ENCODE measurements around the gene STIM2. TPM values are rescaled to one million over a fixed set of nuclear protein-coding genes. Genes with fewer than 3 reads are reported as not detected.

STIM2 gene
- total and polyA plus RNA-seq, 2 donors (not counting 3 experiments of a cell fraction or from before 2014, with no cell fraction given), result 21.0 to 21.2 TPM

GRCh38 chr4:26945794-26946193 lies 85.2 kb downstream of the STIM2 start:
- Histone ChIP-seq H4K20me1 (replicated peaks; ENCODE audit: control insufficient read depth, extremely low read depth, insufficient read depth, low read length) (no peaks in the 10 kb centered on the region), H3K4me2 (ENCODE audit: insufficient read depth, low read length) (no peak overlapping the region), H3K4me3 (replicated peaks in 1 of 3; ENCODE audit: insufficient read depth in 1 of 3, low read depth in 1 of 3, low read length in 3 of 3) (no peak overlapping the region), H3K27ac (ENCODE audit: insufficient read depth, low read depth, low read length) (no peak overlapping the region), H3K36me3 (ENCODE audit: control insufficient read depth in 2 of 2, extremely low read depth in 1 of 2, insufficient read depth in 2 of 2, low read length in 2 of 2) (no peaks in the 10 kb centered on the region), H3K27me3 (ENCODE audit: control insufficient read depth in 2 of 2, insufficient read depth in 2 of 2, low read length in 2 of 2) (no peaks in the 10 kb centered on the region), H3K4me1 (ENCODE audit: control insufficient read depth, extremely low read depth, insufficient read depth, low read length) (no peaks in the 10 kb centered on the region), H3K9me1 (replicated peaks; ENCODE audit: control insufficient read depth, extremely low read depth, insufficient read depth, low read length) (no peaks in the 10 kb centered on the region), H3K9ac (replicated peaks; ENCODE audit: extremely low read depth, insufficient read depth, low read length) (no peak overlapping the region), H3K9me3 (replicated peaks; ENCODE audit: control insufficient read depth, insufficient read depth, low read length) (no peaks in the 10 kb centered on the region), H2AFZ (ENCODE audit: low read depth, low read length) (no peak overlapping the region), H3K79me2 (ENCODE audit: control insufficient read depth, insufficient read depth, low read length) (no peaks in the 10 kb centered on the region)
- BruUV-seq (replicated peaks), result no TSS peak
- FAIRE-seq, result no peak
- CTCF ChIA-PET, result no interaction called here
- dilution Hi-C loops (cut with MboI; ENCODE audit: extremely low pct_ligation_motif_present, low sequenced_read_pairs) (no loop called here), intact Hi-C loops (cut with micrococcal nuclease) (no loop called here)
- TF ChIP-seq POLR2A (IDR thresholded peaks at IDR 0.05; ENCODE audit: low read depth, low read length), result no peak
- TF ChIP-seq POLR2AphosphoS5 (IDR thresholded peaks at IDR 0.05; ENCODE audit: insufficient read depth, low read depth, low read length), result no peak
- TF ChIP-seq, protein P1, sequence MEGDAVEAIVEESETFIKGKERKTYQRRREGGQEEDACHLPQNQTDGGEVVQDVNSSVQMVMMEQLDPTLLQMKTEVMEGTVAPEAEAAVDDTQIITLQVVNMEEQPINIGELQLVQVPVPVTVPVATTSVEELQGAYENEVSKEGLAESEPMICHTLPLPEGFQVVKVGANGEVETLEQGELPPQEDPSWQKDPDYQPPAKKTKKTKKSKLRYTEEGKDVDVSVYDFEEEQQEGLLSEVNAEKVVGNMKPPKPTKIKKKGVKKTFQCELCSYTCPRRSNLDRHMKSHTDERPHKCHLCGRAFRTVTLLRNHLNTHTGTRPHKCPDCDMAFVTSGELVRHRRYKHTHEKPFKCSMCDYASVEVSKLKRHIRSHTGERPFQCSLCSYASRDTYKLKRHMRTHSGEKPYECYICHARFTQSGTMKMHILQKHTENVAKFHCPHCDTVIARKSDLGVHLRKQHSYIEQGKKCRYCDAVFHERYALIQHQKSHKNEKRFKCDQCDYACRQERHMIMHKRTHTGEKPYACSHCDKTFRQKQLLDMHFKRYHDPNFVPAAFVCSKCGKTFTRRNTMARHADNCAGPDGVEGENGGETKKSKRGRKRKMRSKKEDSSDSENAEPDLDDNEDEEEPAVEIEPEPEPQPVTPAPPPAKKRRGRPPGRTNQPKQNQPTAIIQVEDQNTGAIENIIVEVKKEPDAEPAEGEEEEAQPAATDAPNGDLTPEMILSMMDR (IDR thresholded peaks at IDR 0.05; ENCODE audit: extremely low read depth in 1 of 2, insufficient read depth in 1 of 2, low read depth in 1 of 2, low read length in 2 of 2), result no peak
- no peak for TF ChIP-seq EZH2 (IDR thresholded peaks at IDR 0.05; ENCODE audit: borderline replicate concordance, low read depth, low read length, severe bottlenecking)
- no peak for TF ChIP-seq MYC (IDR thresholded peaks at IDR 0.05; ENCODE audit: low read depth, low read length)
- TF ChIP-seq JUN (IDR thresholded peaks at IDR 0.05; ENCODE audit: borderline replicate concordance, insufficient read depth, insufficient read length, low read depth), result no peak
- TF ChIP-seq, protein P2, sequence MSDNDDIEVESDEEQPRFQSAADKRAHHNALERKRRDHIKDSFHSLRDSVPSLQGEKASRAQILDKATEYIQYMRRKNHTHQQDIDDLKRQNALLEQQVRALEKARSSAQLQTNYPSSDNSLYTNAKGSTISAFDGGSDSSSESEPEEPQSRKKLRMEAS (IDR thresholded peaks at IDR 0.05; ENCODE audit: insufficient read depth, insufficient read length), result no peak
- TF ChIP-seq GATA2 (IDR thresholded peaks at IDR 0.05; ENCODE audit: insufficient read depth, insufficient read length, low read depth, low read length), result no peak
- TF ChIP-seq FOS (IDR thresholded peaks at IDR 0.05; ENCODE audit: borderline replicate concordance, insufficient read depth, low read length), result no peak
- POLR2A ChIA-PET, result no interaction called here
- DNase-seq (ENCODE audit: low read depth, low spot score), result no peak

Data from endothelial cell of umbilical vein (primary cell).